Raji (cell line): Measurements from ENCODE around the gene CTSE.

Source experiments
- POLR2A ChIP-seq: IDR thresholded peaks from 2 replicates; pipeline ENCODE4 v1.6.1; 2011; ENCODE audit warnings: low read depth, low read length, control low read depth; ENCODE audit not compliant: insufficient read depth

Gene CTSE

GRCh38 chr1:206002871-206003801, 20.6 kb downstream of the CTSE start, which contains the start of gene RAB7B:
Gene RAB7B (minus strand): TSS chr1:206003395. CDS start chr1:205994135, 9,260 bp downstream.
- TF ChIP-seq POLR2A = no peak

DNA sequence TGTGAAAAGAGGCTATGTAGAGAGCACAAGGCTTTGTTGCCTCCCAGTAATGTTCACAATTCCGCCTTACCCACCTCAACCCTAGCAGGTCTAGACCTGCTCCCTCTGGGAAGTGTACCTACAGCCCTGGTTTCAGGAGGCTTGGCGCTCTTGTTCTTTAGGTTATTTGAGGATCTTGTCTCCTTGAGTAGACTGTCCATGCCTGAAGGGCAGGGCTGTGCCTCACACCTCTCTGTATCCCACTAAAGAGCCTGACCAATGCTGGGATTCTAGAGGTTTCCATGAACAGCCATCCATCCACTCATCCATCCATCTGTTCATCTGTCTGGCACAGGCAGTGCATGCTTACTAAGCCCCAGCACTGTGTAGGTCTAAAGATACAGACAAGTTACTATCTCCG, 21.5 kb downstream of the CTSE start:
- no peak for TF ChIP-seq POLR2A

GRCh38 chr1:206001476-206001888, 22.2 kb downstream of the CTSE start:
- no peak for TF ChIP-seq POLR2A

- no peak for TF ChIP-seq POLR2A
Observed at GRCh38 chr1:206000641-206001339, 22.9 kb downstream of the CTSE start.

GRCh38 chr1:205998457-205999241, 25.0 kb downstream of the CTSE start:
- no peak for TF ChIP-seq POLR2A

DNA sequence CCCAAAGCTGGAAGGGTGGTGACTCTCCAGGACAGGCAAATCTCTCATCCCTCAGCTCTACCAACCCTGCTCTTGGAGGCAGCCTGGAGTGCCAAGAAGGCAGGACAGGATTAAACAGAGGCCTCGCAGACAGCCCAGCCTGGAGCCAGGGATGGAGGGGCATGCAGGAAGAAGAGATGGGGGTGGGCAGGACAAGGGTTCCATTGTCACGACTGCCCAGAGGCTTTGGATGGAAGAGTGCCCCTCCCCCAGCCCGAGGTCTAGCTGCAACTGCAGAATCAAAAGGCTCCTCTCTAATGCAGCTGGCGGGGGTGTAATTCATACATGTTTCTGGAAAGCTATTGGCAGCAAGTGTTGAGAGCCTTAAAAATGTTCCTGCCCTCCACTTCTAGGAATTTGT, 29.3 kb downstream of the CTSE start:
- no peak for TF ChIP-seq POLR2A

DNA sequence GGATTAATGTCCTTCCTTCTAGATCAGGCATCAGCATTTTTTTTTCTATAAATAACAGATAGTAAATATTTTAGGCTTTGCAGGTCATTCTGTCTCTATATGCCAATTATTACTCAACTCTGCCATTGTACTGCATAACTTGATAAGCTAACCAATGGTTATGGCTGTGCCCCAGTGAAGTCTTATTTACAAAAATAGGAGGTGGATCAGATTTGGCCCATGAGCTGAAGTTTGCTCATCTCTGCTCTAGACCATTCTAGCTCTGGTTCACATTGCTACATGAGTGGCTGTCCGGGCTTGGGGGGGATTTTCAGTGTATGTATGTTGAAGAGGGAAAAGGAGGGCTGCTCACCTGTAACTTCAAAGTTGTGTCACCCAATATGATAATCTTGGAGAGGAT, 30.6 kb downstream of the CTSE start:
- TF ChIP-seq POLR2A = no peak

- no peak for TF ChIP-seq POLR2A
Observed at GRCh38 chr1:205992218-205992882, 31.3 kb downstream of the CTSE start.

DNA sequence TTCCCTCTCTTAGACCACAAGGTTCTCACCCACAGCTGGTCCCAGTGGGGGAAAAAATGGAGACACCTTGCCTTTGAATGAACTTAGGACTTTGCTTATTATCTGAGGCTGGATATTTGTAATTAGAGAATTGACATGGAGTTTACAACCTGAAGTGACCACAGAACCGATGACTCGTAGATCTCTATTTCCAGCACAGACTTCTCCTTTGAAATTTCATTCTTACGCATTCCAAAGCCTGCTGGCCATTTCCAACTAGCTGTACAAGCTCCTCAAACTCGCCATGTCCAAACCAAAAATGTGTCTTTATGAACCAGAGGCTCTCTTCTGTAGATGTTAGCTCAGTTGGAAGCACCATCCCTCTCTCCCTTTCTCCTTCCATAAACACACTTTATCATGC, 32.5 kb downstream of the CTSE start:
- no peak for TF ChIP-seq POLR2A

DNA sequence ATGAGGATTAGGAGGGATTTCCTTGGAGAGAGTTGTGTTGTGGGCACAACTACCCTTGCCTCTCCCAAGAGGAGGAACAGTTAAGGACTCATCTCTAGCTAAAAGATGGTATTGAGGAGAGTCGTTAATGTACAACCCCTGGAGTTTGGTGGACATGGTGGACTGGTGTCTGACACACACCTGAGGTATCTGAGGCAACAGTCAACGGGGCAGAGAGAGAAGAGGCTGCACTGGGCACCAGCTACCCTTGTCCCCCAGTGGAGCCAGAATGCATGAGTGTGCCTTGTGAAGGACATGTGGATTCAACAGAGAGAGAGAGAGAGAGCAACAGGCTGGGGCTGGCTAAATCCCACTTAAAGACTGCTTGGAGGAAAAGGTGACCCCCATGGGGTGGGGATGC, 33.5 kb downstream of the CTSE start:
- no peak for TF ChIP-seq POLR2A

DNA sequence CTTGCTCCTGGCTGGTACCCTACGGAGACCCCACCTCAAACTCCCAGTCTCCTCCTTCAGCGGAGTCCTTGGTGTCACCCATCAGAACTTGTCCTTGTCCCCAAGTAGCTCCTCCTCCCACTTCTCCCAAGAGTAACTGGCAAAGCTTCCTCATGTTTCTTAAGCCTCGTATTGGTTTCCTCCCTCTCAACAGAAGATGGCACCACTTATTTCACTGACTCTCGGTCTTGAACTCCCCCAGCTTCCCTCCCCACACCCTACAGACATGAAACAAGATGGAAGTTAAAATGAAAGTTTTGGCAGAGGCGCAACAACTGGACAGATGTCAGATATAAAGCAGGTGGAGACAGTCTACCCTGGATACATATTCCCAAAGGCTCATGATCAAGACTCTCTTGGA, 33.9 kb downstream of the CTSE start:
- TF ChIP-seq POLR2A = no peak

DNA sequence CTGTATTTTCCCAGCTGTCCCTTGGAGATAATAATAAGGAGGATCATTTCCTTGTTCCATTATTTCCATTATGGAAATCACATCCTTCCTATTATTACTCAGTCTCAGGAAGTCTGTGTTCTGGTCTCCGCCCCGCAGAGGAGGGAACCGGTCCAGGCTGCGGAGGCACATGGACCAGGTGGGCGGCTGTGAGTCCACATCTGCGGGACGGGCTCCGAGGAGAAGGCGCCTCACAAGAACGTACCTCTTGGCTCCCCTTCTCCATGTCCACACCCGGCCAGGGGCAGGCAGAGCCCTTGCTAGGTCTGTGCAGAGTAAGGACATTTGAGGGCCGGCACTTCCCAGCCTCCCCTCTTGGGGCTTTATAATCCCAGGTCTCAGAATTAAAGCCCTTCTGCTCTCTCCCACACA, 35.1 kb downstream of the CTSE start:
- no peak for TF ChIP-seq POLR2A

- no peak for TF ChIP-seq POLR2A
Observed at GRCh38 chr1:205986861-205987260, 36.8 kb downstream of the CTSE start.

DNA sequence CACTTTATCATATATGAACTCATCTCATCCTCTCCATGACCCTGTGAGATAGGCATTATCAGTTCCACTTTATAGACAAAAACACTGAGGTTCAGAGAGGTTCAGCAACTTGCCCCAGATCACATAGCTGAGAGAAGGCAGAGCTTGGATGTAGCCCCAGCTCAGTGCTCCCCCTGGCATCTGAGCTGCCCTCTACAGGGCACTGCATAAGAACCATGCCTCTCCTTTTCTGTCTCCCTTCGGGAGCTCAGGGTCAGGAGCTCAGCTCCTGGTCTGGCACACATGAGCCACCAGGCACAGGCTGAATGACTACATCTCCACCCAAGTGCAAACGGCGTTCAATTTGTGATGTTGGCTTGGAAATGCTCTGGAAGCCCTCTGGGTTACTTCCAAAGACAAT, 37.4 kb downstream of the CTSE start:
- TF ChIP-seq POLR2A = no peak
